ENCODE data around the gene MAP3K14. TPM values are rescaled to one million over a fixed set of nuclear protein-coding genes. Genes with fewer than 3 reads are reported as not detected.

The MAP3K14 gene
- total and polyA plus RNA-seq, 10 of the 15 experiments (the other 5 are each of a cell fraction or from before 2014, with no cell fraction given): 2.1 to 33.3 (median 19.7) TPM

DNA sequence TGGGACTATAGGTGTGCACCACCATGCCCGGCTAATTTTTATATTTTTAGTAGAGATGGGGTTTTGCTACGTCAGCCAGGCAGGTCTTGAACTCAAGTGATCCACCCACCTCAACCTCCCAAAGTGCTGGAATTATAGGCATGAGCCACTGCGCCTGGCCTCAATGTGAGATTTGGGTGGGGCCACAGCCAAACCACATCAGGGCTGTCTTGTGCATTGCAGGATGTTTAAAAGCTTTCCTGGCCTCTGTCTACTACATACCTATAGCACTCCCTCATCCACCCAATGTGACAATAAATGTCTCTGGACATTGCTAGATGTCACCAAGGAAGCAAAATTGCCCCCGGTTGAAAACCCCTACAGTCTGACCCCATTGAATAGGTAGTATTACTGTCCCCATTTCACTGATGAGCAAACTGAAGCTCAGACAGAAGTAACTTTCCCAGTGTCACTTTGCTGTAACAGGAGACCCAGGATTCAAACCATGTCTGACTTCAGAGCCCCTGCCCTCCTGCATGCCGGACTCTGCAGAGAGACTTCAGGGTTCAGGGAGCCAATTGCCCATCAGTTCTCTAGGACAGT lies 3.6 kb upstream of the MAP3K14 start:
- no TSS peak for BruUV-seq (replicated peaks)
- Histone ChIP-seq H3K79me2 (ENCODE audit: control insufficient read depth, insufficient read depth, low read length) (peaks cover 14% of the 10 kb centered on the region), H4K20me1 (ENCODE audit: control insufficient read depth, insufficient read depth) (no peaks in the 10 kb centered on the region), H3K36me3 (ENCODE audit: control insufficient read depth in 2 of 2, insufficient read depth in 2 of 2, low read length in 1 of 2) (no peaks in the 10 kb centered on the region), H2AFZ (ENCODE audit: control insufficient read depth, low read depth, low read length) (no peak overlapping the region), H3K9ac (ENCODE audit: control insufficient read depth, insufficient read depth, low read length) (no peak overlapping the region), H3K4me2 (ENCODE audit: control insufficient read depth, insufficient read depth) (no peak overlapping the region), H3K4me1 (ENCODE audit: control insufficient read depth, insufficient read depth, low read length) (peaks cover 27% of the 10 kb centered on the region), H3K27ac (ENCODE audit: control insufficient read depth, insufficient read depth) (peak overlapping the region; percentile 42; the same call in 1 of the 2 replicates), H3K4me3 (no peak overlapping the region), H3K27me3 (replicated peaks in 1 of 2; ENCODE audit: control insufficient read depth in 2 of 2, insufficient read depth in 2 of 2, low read length in 1 of 2) (no peaks in the 10 kb centered on the region), H3K9me3 (replicated peaks; ENCODE audit: control insufficient read depth, insufficient read depth, low read length) (no peaks in the 10 kb centered on the region)
- RAD21 ChIA-PET (ENCODE audit: unreplicated experiment): interaction anchor here (0.7 to 6.7 kb wide), 3 partner anchors 9 to 49 kb away, joined by 4 to 65 read pairs (median 7); no protein-coding TSS in a partner anchor
- SMC1A ChIA-PET (ENCODE audit: uncharacterized antibody, unreplicated experiment): interaction anchor here (1.4 to 11.0 kb wide), 7 partner anchors 9 to 64 kb away, joined by 3 to 171 read pairs (median 5); no protein-coding TSS in a partner anchor
- CTCF ChIA-PET: interaction anchor here (1.2 to 6.6 kb wide), 5 partner anchors 10 to 185 kb away, joined by 4 to 43 read pairs (median 7); partner anchors contain the start of gene ACBD4
- intact Hi-C loops (cut with micrococcal nuclease; ENCODE audit: unreplicated experiment): no loop called here
- WGBS (ENCODE audit: insufficient coverage, insufficient replicate concordance, low lambda C conversion rate, missing lambda C conversion rate): 98% methylated on average over 5 of the region's 5 CpGs
- POLR2A ChIA-PET: interaction anchor here (0.6 to 1.7 kb wide), 4 partner anchors 9 to 324 kb away, joined by 3 to 7 read pairs (median 5); no protein-coding TSS in a partner anchor
- no peak for FAIRE-seq
- TF ChIP-seq SUPT20H (IDR thresholded peaks at IDR 0.05; ENCODE audit: borderline replicate concordance, control insufficient read depth, low read depth, low read length): no peak
- no peak for TF ChIP-seq ASH2L (IDR thresholded peaks at IDR 0.05; ENCODE audit: borderline replicate concordance, low read depth)
- in situ Hi-C loops (cut with MboI): no loop called here
- no peak for ATAC-seq
- DNase-seq (ENCODE audit: low read depth, low spot score): no peak

DNA sequence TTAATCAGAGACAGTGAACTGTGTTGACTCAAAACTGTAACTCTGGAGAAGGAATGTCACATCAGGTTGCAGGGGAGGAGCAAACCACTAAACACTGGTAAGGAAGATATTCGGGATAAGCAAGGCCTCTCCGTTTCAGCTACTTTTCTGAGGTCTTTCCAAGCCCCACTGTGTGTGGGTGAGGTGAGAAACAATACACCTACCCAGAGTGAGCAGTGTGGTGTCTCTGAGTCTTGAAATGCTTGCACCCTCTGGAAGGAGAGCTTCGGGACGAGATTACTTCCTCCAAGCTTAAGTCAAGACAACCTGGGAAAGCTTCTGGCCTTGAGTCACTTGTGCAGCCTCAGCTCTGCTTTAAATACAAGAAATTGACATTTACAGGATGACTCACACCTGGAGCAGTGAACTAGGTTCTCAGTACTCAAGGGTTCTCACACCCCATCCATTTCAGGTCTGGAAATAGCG lies 2.5 kb upstream of the MAP3K14 start:
- peaks cover 27% of the 10 kb centered on the region for H3K4me1 ChIP-seq (ENCODE audit: control insufficient read depth, insufficient read depth, low read length)
- in situ Hi-C loops (cut with MboI): no loop called here
- DNase-seq (ENCODE audit: low read depth, low spot score): no peak
- no peak for TF ChIP-seq ZNF207 (IDR thresholded peaks at IDR 0.05; ENCODE audit: borderline replicate concordance)
- no peak for TF ChIP-seq CHD1 (IDR thresholded peaks at IDR 0.05; ENCODE audit: low read depth, low read length)
- no peak for TF ChIP-seq ZNF217 (IDR thresholded peaks at IDR 0.05)
- no peak for TF ChIP-seq EP300 (IDR thresholded peaks at IDR 0.05; ENCODE audit: borderline replicate concordance in 1 of 2, control insufficient read depth in 1 of 2, low read depth in 2 of 2, low read length in 2 of 2)
- TF ChIP-seq, protein P1, sequence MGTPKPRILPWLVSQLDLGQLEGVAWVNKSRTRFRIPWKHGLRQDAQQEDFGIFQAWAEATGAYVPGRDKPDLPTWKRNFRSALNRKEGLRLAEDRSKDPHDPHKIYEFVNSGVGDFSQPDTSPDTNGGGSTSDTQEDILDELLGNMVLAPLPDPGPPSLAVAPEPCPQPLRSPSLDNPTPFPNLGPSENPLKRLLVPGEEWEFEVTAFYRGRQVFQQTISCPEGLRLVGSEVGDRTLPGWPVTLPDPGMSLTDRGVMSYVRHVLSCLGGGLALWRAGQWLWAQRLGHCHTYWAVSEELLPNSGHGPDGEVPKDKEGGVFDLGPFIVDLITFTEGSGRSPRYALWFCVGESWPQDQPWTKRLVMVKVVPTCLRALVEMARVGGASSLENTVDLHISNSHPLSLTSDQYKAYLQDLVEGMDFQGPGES (IDR thresholded peaks at IDR 0.05): no peak
- TF ChIP-seq SMAD5 (IDR thresholded peaks at IDR 0.05; ENCODE audit: low read depth): no peak
- TF ChIP-seq, protein P2, sequence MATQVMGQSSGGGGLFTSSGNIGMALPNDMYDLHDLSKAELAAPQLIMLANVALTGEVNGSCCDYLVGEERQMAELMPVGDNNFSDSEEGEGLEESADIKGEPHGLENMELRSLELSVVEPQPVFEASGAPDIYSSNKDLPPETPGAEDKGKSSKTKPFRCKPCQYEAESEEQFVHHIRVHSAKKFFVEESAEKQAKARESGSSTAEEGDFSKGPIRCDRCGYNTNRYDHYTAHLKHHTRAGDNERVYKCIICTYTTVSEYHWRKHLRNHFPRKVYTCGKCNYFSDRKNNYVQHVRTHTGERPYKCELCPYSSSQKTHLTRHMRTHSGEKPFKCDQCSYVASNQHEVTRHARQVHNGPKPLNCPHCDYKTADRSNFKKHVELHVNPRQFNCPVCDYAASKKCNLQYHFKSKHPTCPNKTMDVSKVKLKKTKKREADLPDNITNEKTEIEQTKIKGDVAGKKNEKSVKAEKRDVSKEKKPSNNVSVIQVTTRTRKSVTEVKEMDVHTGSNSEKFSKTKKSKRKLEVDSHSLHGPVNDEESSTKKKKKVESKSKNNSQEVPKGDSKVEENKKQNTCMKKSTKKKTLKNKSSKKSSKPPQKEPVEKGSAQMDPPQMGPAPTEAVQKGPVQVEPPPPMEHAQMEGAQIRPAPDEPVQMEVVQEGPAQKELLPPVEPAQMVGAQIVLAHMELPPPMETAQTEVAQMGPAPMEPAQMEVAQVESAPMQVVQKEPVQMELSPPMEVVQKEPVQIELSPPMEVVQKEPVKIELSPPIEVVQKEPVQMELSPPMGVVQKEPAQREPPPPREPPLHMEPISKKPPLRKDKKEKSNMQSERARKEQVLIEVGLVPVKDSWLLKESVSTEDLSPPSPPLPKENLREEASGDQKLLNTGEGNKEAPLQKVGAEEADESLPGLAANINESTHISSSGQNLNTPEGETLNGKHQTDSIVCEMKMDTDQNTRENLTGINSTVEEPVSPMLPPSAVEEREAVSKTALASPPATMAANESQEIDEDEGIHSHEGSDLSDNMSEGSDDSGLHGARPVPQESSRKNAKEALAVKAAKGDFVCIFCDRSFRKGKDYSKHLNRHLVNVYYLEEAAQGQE (IDR thresholded peaks at IDR 0.05; ENCODE audit: low read depth, low read length): no peak
- TF ChIP-seq POU2F2 (IDR thresholded peaks at IDR 0.05; ENCODE audit: borderline replicate concordance, low read depth, low read length): no peak
- TF ChIP-seq TBL1XR1 (IDR thresholded peaks at IDR 0.05; ENCODE audit: low read depth, low read length): no peak

More for the DNA sequence above, 2.5 kb upstream of the MAP3K14 start:
- Histone ChIP-seq H3K4me2 (ENCODE audit: control insufficient read depth, insufficient read depth) (no peak overlapping the region), H3K27ac (ENCODE audit: control insufficient read depth, insufficient read depth) (no peak overlapping the region), H3K79me2 (ENCODE audit: control insufficient read depth, insufficient read depth, low read length) (peaks cover 26% of the 10 kb centered on the region), H4K20me1 (ENCODE audit: control insufficient read depth, insufficient read depth) (no peaks in the 10 kb centered on the region), H3K36me3 (ENCODE audit: control insufficient read depth in 2 of 2, insufficient read depth in 2 of 2, low read length in 1 of 2) (no peaks in the 10 kb centered on the region), H3K9ac (ENCODE audit: control insufficient read depth, insufficient read depth, low read length) (no peak overlapping the region), H3K9me3 (replicated peaks; ENCODE audit: control insufficient read depth, insufficient read depth, low read length) (no peaks in the 10 kb centered on the region), H2AFZ (ENCODE audit: control insufficient read depth, low read depth, low read length) (no peak overlapping the region), H3K4me3 (no peak overlapping the region), H3K27me3 (replicated peaks in 1 of 2; ENCODE audit: control insufficient read depth in 2 of 2, insufficient read depth in 2 of 2, low read length in 1 of 2) (no peaks in the 10 kb centered on the region)
- intact Hi-C loops (cut with micrococcal nuclease; ENCODE audit: unreplicated experiment): loop anchor here (5.0 kb wide), 1 partner anchor 92 kb away; no protein-coding TSS in a partner anchor
- WGBS (ENCODE audit: insufficient coverage, insufficient replicate concordance, low lambda C conversion rate, missing lambda C conversion rate): 100% methylated on average over 5 of the region's 5 CpGs
- no TSS peak for BruUV-seq (replicated peaks)
- POLR2A ChIA-PET: interaction anchor here (0.6 to 6.7 kb wide), 5 partner anchors 9 to 273 kb away, joined by 3 to 92 read pairs (median 3); no protein-coding TSS in a partner anchor
- RAD21 ChIA-PET (ENCODE audit: unreplicated experiment): interaction anchor here (0.8 to 9.6 kb wide), 4 partner anchors 11 to 184 kb away, joined by 4 to 216 read pairs (median 36); partner anchors contain the start of gene ACBD4
- FAIRE-seq (no peak), ATAC-seq (no peak)
- SMC1A ChIA-PET (ENCODE audit: uncharacterized antibody, unreplicated experiment): interaction anchor here (0.7 to 11.0 kb wide), 8 partner anchors 8 to 98 kb away, joined by 3 to 171 read pairs (median 4); partner anchors contain the start of gene FMNL1
- CTCF ChIA-PET: interaction anchor here (0.6 to 6.6 kb wide), 13 partner anchors 9 to 184 kb away, joined by 3 to 43 read pairs (median 3); partner anchors contain the start of genes ACBD4 and HEXIM1

Data from GM12878 (cell line).